H9 (cell line): ENCODE results near the gene CNTFR. TPM values are rescaled to one million over a fixed set of nuclear protein-coding genes. Genes with fewer than 3 reads are reported as not detected.

Experiments
- DNase-seq: peaks from one replicate; pipeline ENCODE4 v3.0.0-alpha.2; 2017
- H2AFZ ChIP-seq: one replicate; pipeline ENCODE4 v1.6.1; 2013; ENCODE audit warnings: mild to moderate bottlenecking, low read length, control low read depth, moderate library complexity
- H2AK5ac ChIP-seq: 2 replicates; pipeline ENCODE4 v1.6.1; 2013; ENCODE audit warnings: low read length, control low read depth, mixed read lengths; ENCODE audit not compliant: insufficient read length
- H2BK120ac ChIP-seq: one replicate; pipeline ENCODE4 v1.6.1; 2013; ENCODE audit warnings: low read depth, mild to moderate bottlenecking, low read length, control low read depth, inconsistent platforms; ENCODE audit not compliant: poor library complexity, severe bottlenecking
- H2BK12ac ChIP-seq: 2 replicates; pipeline ENCODE4 v1.6.1; 2013; ENCODE audit warnings: low read length, control low read depth, mixed read lengths, low read depth; ENCODE audit not compliant: insufficient read length
- H2BK15ac ChIP-seq: 2 replicates; pipeline ENCODE4 v1.6.1; 2013; ENCODE audit warnings: low read depth, low read length, control low read depth
- H2BK20ac ChIP-seq: one replicate; pipeline ENCODE4 v1.6.1; 2013; ENCODE audit warnings: low read depth, mild to moderate bottlenecking, low read length, control low read depth, inconsistent platforms; ENCODE audit not compliant: poor library complexity, severe bottlenecking
- H2BK5ac ChIP-seq: 2 replicates; pipeline ENCODE4 v1.6.1; 2013; ENCODE audit warnings: low read length, control low read depth, mixed read lengths; ENCODE audit not compliant: insufficient read length
- H3K14ac ChIP-seq: 2 replicates; pipeline ENCODE4 v1.6.1; 2013; ENCODE audit warnings: low read length, control low read depth; ENCODE audit not compliant: insufficient read depth
- H3K18ac ChIP-seq: 2 replicates; pipeline ENCODE4 v1.6.1; 2013; ENCODE audit warnings: low read depth, mild to moderate bottlenecking, mixed read lengths, low read length, control low read depth; ENCODE audit not compliant: insufficient read length
- H3K23ac ChIP-seq: 2 replicates; pipeline ENCODE4 v1.6.1; 2013; ENCODE audit warnings: low read length, control low read depth, mixed read lengths, low read depth; ENCODE audit not compliant: insufficient read length
- H3K23me2 ChIP-seq: 2 replicates; pipeline ENCODE4 v1.6.1; 2013; ENCODE audit warnings: low read depth, mild to moderate bottlenecking, mixed read lengths, low read length, control low read depth; ENCODE audit not compliant: insufficient read length, poor library complexity, severe bottlenecking
- H3K27ac ChIP-seq: 2 replicates; pipeline ENCODE4 v1.5.1; 2013; ENCODE audit warnings: low read length, control low read depth, mixed read lengths, low read depth; ENCODE audit not compliant: insufficient read length
- H3K27me3 ChIP-seq: 2 replicates; pipeline ENCODE4 v1.6.1; 2013; ENCODE audit warnings: low read length, control low read depth, inconsistent platforms; ENCODE audit not compliant: insufficient read depth
- H3K4ac ChIP-seq: 2 replicates; pipeline ENCODE4 v1.6.1; 2013; ENCODE audit warnings: low read depth, mild to moderate bottlenecking, control low read depth, inconsistent platforms, low read length, moderate library complexity
- H3K4me1 ChIP-seq: 2 replicates; pipeline ENCODE4 v1.6.1; 2013; ENCODE audit warnings: low read length, control low read depth, inconsistent platforms; ENCODE audit not compliant: insufficient read depth
- H3K4me2 ChIP-seq: 2 replicates; pipeline ENCODE4 v1.6.1; 2013; ENCODE audit warnings: low read length, control low read depth, mixed read lengths; ENCODE audit not compliant: insufficient read length, insufficient read depth
- H3K56ac ChIP-seq: 2 replicates; pipeline ENCODE4 v1.6.1; 2013; ENCODE audit warnings: low read depth, mild to moderate bottlenecking, mixed read lengths, low read length, control low read depth; ENCODE audit not compliant: insufficient read length
- H3K79me1 ChIP-seq: 2 replicates; pipeline ENCODE4 v1.6.1; 2013; ENCODE audit warnings: low read depth, mild to moderate bottlenecking, moderate library complexity, low read length, control low read depth, inconsistent platforms; ENCODE audit not compliant: insufficient read depth, poor library complexity, severe bottlenecking
- H3K79me2 ChIP-seq: 2 replicates; pipeline ENCODE4 v1.6.1; 2013; ENCODE audit warnings: low read length, control low read depth, inconsistent platforms; ENCODE audit not compliant: insufficient read depth
- H3K9ac ChIP-seq: 2 replicates; pipeline ENCODE4 v1.6.1; 2013; ENCODE audit warnings: low read length, control low read depth, mixed read lengths; ENCODE audit not compliant: insufficient read length; ENCODE audit errors: extremely low read depth
- H3K9me3 ChIP-seq: one replicate; pipeline ENCODE4 v1.6.1; 2013; ENCODE audit warnings: low read depth, low read length, inconsistent platforms; ENCODE audit not compliant: control insufficient read depth
- H3T11ph ChIP-seq: one replicate; pipeline ENCODE4 v1.6.1; 2013; ENCODE audit warnings: mild to moderate bottlenecking, low read length, control low read depth, inconsistent platforms
- H4K20me1 ChIP-seq: one replicate; pipeline ENCODE4 v1.6.1; 2013; ENCODE audit not compliant: control insufficient read depth, insufficient read length, insufficient read depth
- H4K5ac ChIP-seq: 2 replicates; pipeline ENCODE4 v1.6.1; 2013; ENCODE audit warnings: low read depth, mild to moderate bottlenecking, mixed read lengths, low read length, control low read depth; ENCODE audit not compliant: insufficient read length
- H4K8ac ChIP-seq: replicated peaks from 2 replicates; pipeline ENCODE4 v1.6.1; 2013; ENCODE audit warnings: low read length, control low read depth, mixed read lengths, low read depth; ENCODE audit not compliant: insufficient read length
- H4K91ac ChIP-seq: 2 replicates; pipeline ENCODE4 v1.6.1; 2013; ENCODE audit warnings: low read depth, mild to moderate bottlenecking, moderate library complexity, mixed read lengths, low read length, control low read depth; ENCODE audit not compliant: insufficient read length
- H3K27ac Mint-ChIP-seq, 3 experiments: 2 replicates in 2 of 3; 3 replicates in 1 of 3; pipeline ENCODE4 v1.8.0; 2020 to 2021; ENCODE audit warnings: mixed read lengths in 3 of 3, mild to moderate bottlenecking in 1 of 3, moderate library complexity in 1 of 3
- H3K27me3 Mint-ChIP-seq: 2 replicates; pipeline ENCODE4 v1.8.0; 2021; ENCODE audit warnings: low read depth, mild to moderate bottlenecking, moderate library complexity, mixed read lengths
- H3K36me3 Mint-ChIP-seq, 3 experiments: 2 replicates in 2 of 3; 3 replicates in 1 of 3; pipeline ENCODE4 v1.8.0; 2020 to 2021; ENCODE audit warnings: low read depth in 3 of 3, mixed read lengths in 3 of 3; ENCODE audit not compliant: insufficient read depth in 1 of 3
- H3K4me1 Mint-ChIP-seq, 2 experiments: 2 replicates each; pipeline ENCODE4 v1.8.0; 2020; ENCODE audit warnings: mixed read lengths in 2 of 2
- H3K4me3 Mint-ChIP-seq, 2 experiments: 2 replicates in 1 of 2; 3 replicates in 1 of 2; pipeline ENCODE4 v1.8.0; 2020 to 2021; ENCODE audit warnings: mild to moderate bottlenecking in 2 of 2, mixed read lengths in 2 of 2, moderate library complexity in 1 of 2
- H3K9me3 Mint-ChIP-seq, 2 experiments: 2 replicates in 1 of 2; 3 replicates in 1 of 2; pipeline ENCODE4 v1.8.0; 2020; ENCODE audit warnings: mild to moderate bottlenecking in 2 of 2, mixed read lengths in 2 of 2, moderate library complexity in 1 of 2
- total RNA-seq: library from RNA; stranded (reverse); gene quantifications from 2 replicates; pipeline ENCODE4 v1.2.1, GENCODE V29; 2021
- TF ChIP-seq, protein P1 (sequence below): fragments of 200-600 bp; sonication (generic); conservative IDR thresholded peaks from 3 replicates; pipeline ENCODE4 v1.8.0; 2021; ENCODE audit warnings: antibody characterized with exemption, mild to moderate bottlenecking

CNTFR gene
- total RNA-seq, 1 experiment from 2014 or later = 0.55 TPM

DNA sequence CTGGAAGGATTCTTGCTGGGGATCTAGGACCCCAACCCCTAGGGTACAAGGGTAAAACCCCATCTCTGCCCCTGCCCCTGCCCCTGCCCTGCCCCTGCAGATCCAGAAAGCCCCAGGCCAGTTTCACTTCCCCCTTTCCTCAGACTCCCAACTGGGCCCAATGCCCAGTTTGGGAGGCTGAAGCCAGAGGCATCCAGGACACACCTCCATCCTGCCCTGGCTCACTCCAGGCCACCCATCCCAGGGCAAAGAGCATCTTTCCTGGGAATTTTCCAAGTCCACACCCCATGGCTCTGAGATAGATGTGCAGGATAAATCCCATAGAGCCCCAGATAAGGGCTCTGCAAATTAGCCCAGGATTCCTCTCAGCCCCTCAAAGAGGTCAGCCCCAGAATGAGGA, 17.4 kb downstream of the CNTFR start:
- no peak overlapping the region for H3K4me2 ChIP-seq
- peaks cover 38% of the 10 kb centered on the region for H3K27me3 Mint-ChIP-seq
- no peak overlapping the region for H4K8ac ChIP-seq
- no peak overlapping the region for H2BK20ac ChIP-seq
- H4K91ac ChIP-seq = no peak overlapping the region
- peaks cover 4% of the 10 kb centered on the region for H4K20me1 ChIP-seq
- no peak overlapping the region for H3K4me3 Mint-ChIP-seq
- H3K14ac ChIP-seq = no peak overlapping the region
- H3K4me1 ChIP-seq = peaks cover 4% of the 10 kb centered on the region; the same call in 1 of the 2 replicates
- H3K27ac Mint-ChIP-seq = no peak overlapping the region; a peak in 1 of 7 replicates
- H3K9me3 ChIP-seq = no peaks in the 10 kb centered on the region
- H3K9me3 Mint-ChIP-seq = no peaks in the 10 kb centered on the region; a peak in 1 of 5 replicates
- H2BK12ac ChIP-seq = no peak overlapping the region
- no peak overlapping the region for H2AK5ac ChIP-seq
- DNase-seq = no peak
- H2AFZ ChIP-seq = no peak overlapping the region
- H3K23ac ChIP-seq = no peak overlapping the region
- H2BK120ac ChIP-seq = no peak overlapping the region
- H3T11ph ChIP-seq = no peak overlapping the region
- H3K23me2 ChIP-seq = no peaks in the 10 kb centered on the region
- peaks cover under 1% of the 10 kb centered on the region; the same call in 1 of the 2 replicates for H3K27me3 ChIP-seq
- no peak overlapping the region for H2BK5ac ChIP-seq
- no peak overlapping the region for H4K5ac ChIP-seq
- no peaks in the 10 kb centered on the region for H3K79me2 ChIP-seq
- no peak overlapping the region for H3K56ac ChIP-seq
- H3K27ac ChIP-seq = no peak overlapping the region
- H3K79me1 ChIP-seq = no peaks in the 10 kb centered on the region
- TF ChIP-seq, protein P1, sequence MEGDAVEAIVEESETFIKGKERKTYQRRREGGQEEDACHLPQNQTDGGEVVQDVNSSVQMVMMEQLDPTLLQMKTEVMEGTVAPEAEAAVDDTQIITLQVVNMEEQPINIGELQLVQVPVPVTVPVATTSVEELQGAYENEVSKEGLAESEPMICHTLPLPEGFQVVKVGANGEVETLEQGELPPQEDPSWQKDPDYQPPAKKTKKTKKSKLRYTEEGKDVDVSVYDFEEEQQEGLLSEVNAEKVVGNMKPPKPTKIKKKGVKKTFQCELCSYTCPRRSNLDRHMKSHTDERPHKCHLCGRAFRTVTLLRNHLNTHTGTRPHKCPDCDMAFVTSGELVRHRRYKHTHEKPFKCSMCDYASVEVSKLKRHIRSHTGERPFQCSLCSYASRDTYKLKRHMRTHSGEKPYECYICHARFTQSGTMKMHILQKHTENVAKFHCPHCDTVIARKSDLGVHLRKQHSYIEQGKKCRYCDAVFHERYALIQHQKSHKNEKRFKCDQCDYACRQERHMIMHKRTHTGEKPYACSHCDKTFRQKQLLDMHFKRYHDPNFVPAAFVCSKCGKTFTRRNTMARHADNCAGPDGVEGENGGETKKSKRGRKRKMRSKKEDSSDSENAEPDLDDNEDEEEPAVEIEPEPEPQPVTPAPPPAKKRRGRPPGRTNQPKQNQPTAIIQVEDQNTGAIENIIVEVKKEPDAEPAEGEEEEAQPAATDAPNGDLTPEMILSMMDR = no peak
- H3K4ac ChIP-seq = no peak overlapping the region
- H3K4me1 Mint-ChIP-seq = peaks cover 37 to 52% of the 10 kb centered on the region in 2 experiments
- H2BK15ac ChIP-seq = no peak overlapping the region
- H3K36me3 Mint-ChIP-seq = no peaks in the 10 kb centered on the region
- H3K18ac ChIP-seq = no peak overlapping the region
- H3K9ac ChIP-seq = no peak overlapping the region
